KBM-7 (cell line): ENCODE measurements around the gene HHAT.
"Not testable (repeated sequence)": the region's sequence is repeated elsewhere in the genome, so short reads cannot be mapped to it uniquely, and the experiment has no call there.

Experiments
- DNase-seq: peaks from one replicate; pipeline ENCODE4 v3.0.0-alpha.2; 2015
- in situ Hi-C: fragments of 300-500 bp; cut with MboI; formaldehyde crosslinking; loops from 2 replicates; pipeline ENCODE4 v1.14.3; 2020; ENCODE audit warnings: low sequenced_read_pairs, low pct_unique_long_range_greater_than_20kb, mixed read lengths

Gene HHAT

DNA sequence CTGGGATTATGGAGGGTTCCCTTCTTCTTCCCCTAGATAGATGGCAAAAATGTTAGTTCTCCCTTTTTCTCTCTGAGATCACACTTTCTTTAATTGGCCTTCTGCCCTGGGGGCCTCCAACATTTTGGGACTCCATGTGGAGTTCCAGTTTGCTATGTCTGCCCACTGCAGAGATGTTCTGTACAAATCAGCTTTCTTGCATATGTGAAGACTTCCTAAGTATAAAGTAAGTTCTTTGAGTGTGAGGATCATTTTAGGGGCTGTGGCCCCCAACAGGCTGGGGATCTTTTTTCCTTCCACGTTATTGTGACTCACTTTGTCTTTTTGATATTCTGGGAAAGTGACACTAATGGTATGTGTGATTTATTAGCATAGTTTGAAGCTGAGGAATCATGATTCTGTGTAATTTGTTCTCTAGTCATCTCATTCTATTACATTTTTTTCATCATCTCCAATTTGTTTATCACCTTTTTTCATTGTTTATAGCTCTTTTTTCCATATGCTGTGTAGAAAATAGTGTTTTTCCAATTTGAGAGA, 48.2 kb downstream of the HHAT start:
- in situ Hi-C loops = no loop called here
- no peak for DNase-seq

DNA sequence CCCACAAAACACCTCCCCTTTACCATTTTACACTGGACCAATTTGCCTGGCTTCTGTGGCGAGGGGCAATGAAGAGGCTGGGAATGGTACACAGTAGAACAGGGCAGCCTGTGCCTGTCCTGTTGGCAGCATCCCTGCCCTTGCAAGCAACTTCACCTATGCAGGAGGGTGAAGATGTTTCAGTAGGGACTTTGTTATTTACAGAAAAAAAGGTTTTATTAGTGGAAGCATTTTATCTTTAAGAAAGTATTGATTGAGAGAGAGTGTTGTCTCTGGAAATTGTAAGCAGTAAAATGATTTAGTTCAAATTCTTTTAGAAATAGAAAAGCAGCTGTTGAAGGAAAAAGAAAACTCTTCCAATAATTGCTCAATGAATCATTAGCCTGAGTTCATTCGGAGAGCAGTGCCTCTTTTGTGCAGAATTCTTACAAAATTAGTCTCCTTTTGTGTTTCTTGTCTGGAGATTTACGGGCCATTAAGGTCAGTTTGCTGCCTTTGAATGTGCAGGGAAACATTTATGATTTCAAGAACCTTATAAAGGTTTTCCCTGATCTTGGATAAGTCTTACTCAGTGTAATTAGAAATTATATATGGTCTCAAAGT, 49.1 kb downstream of the HHAT start:
- no peak for DNase-seq
- in situ Hi-C loops = no loop called here

DNA sequence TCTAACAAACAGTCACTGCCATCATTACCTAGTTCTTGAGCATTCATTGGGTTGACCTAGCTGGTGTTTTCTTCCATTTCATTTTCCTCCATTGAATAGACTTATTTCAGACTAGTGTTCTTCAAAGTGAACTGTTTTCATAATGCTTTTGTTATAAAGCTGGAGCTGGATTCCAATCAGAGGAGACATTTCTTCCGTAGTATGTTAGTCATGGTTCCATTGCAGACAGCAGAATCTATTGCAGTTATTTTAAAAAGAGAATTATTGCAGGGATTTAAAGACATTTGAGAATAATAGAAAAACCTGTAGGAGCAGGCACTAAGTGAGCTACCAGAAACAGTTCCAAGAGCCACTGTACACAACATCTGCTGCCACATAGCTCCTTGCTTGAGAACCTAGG, 50.0 kb downstream of the HHAT start:
- no peak for DNase-seq
- in situ Hi-C loops = no loop called here

DNA sequence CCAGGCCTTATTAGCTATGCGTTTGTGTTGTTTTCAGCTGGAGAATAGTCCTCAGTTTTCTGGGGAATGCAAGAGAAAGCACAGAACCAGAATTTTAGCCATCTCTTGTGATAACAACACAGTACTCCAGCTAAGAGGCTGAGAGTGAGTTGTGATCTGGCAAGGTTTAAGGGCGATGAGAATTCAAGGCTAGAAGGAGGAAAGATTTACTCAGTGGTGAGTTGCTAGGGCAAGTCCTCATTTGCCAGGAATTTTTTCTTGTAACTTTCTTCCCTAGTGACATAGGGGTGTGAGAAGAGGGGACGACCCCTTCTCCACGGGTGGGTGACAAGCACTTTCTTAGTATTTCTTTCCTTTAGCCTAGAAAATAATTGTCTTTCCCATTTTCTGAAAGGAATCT, 53.2 kb downstream of the HHAT start:
- in situ Hi-C loops = no loop called here
- no peak for DNase-seq

DNA sequence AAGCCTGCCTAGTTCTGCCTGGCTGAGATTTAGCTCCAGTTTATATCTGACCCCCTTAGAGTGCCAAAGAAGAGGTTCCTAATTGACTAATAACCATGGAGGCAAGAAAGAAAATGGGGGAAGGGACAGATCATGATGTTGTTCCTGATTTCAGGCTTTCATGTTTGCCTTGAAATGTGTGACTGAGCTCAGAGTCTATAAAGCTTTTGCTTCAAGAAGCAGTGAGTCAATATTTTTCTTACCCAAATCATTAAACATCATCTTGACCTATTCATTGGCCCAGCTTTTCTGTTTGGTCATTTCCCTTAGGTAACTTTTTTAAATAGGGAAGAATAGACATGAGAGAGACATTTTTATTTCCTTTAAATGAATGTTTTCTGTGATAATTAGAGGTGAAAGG, 55.9 kb downstream of the HHAT start:
- DNase-seq = no peak
- in situ Hi-C loops = no loop called here

DNA sequence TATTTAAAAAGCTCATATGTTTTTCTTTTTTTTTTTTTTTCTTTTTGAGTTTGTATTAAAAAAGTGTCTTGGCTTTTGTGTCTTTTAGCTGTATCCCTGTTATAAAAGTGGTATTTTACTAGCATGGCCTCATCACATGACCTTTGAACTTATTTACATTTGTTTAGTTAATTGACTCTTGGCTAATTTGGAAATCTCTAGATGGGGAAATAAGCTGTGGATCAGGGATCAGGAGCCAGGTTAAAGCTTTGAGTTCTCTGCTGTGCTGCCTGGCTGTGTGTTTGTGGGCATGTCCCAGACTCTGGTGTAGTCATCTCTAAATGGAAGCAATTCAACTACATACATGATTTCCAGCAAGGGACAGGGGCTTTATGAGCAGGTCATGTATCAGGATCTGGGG, 56.5 kb downstream of the HHAT start:
- in situ Hi-C loops = no loop called here
- no peak for DNase-seq

DNA sequence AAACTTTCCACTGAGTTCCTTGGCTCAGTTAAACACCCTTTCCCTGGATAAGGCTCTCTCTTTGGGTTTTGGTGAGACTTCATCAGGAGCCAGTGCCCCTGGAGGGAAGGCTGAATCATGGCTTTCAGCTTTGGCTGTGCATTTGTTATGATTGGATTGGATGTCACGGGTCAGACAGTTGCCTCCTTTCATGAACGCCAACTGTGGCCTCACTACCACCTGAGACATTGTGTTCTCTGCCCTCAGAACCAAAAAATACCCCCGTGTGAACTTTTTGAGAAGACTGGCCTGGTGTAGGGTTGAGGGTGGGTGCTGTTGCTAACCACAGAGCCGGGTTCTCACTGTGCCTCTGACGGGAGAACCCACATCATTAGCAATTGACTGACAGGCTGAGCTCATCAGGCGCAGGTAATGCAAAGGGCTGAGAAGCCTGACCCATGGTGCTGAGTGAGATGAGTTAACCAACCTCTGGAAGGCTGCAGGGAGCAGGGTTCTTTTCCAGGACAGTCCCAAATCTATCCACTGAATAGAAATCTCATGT, 65.6 kb downstream of the HHAT start:
- DNase-seq = no peak
- in situ Hi-C loops = no loop called here

DNA sequence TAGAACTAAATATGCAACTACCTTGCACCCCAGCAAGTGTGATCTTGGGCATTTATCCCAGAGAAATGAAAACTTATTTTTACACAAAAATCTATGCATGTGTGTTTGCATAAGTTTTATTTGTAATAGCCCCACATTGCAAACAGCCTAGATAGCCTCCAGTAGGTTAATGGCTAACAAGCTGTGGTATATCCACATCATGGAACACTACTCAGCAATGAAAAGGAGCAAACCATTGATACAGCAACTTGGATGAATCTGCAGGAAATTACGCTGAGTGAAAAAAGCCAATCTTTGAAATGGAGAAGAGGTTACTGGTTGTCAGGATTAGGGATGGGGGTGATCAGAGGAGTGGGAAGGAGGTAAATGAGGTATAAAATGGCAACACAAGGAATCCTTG, 67.8 kb downstream of the HHAT start:
- no peak for DNase-seq
- in situ Hi-C loops = no loop called here

DNA sequence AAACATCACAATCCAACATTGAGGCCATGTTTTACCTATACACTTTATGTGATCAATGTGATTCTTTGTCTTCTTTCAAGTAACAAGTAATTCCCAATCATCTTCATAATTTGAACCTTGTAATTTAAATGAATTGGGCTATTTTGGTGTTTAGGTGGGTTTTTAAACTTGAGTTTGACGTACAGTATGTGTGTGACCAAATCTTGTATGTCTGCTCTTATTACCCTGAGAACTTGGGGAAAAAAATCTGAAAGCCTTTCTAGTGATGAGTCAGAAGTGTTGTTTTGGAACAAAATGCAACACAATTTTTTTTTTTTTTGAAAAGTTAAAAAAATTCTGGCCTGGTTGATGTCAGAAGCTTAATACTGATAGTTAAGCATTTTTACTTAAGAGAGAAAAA, 68.5 kb downstream of the HHAT start:
- in situ Hi-C loops = no loop called here

DNA sequence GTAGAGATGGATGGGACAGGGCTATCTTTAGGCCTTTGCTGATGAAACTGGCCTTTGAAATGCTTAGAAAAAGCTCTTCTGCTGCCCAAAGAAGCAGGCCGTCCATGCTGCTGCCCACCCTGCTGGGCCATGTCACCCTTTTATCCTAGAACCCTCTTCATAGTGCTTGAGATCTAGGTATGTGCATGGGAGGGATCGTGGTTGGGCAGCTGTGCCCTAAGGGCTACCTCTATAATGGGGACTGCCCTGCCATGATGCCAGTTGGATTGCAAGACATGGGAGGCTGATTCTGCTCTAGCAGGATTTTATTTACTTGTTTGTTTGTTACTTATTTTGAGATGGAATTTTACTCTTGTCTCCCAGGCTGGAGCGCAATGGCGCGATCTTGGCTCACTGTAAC, 69.0 kb downstream of the HHAT start:
- in situ Hi-C loops = no loop called here

More for the DNA sequence above, 68.5 kb downstream of the HHAT start:
- DNase-seq = no peak

DNA sequence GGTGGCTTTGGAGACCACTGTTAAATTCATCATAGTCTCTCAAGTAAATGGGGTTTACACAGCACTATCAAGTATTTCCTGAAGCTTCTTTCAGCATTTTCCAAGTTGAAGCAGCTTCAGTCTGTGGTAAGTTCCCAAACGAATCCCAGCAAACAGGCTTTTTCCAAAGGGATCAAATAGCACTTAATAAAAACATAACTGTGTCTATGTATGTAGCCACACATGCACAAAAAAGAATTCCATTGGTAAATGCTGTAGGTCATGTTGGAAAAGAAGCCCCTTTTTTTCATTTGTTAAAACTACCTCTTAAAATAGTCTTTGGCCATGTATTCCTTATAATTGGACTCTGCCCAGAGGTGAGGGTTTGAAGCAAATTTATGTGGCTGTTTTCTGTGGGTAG, 69.8 kb downstream of the HHAT start:
- DNase-seq = no peak
- in situ Hi-C loops = no loop called here

More for the DNA sequence above, 69.0 kb downstream of the HHAT start:
- DNase-seq = no peak

DNA sequence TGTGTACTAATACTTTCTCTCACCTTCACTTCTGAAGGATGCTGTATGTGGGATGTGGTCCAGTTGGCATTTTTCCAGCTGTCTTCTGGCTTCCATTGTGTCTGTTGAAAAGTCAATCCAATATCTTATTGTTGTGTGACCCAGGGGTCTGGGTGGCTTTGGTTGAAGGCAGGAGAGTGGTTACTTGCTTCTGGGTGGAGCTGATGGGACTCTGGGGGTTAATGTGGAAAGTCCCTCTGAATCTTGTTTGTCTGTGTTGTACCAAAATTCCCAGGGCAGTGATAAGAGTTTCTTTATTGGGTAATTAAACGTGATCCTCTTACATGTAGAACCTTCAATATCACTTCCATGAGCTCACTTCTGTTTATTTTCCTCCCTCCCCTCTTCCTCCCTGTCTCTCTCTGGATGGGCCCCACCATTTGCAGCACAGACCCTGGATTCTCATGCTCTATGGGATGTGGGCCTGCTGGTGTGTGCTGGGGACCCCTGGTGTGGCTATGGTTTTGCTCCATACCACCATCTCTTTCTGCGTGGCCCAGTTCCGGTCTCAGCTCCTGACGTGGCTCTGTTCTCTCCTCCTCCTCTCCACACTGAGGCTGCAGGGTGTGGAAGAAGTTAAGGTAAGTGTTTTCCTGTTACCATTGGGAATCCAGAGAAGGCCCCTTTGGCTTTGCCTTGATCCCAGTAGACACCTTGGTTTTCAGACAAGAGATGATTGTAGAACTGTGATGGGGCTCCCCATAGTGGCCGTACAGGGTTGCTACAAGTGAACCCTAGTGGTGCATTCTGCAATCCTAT, 71.5 kb downstream of the HHAT start:
- DNase-seq = peak; percentile 50
- in situ Hi-C loops = loop anchor here (25.0 kb wide), 2 partner anchors 263 to 737 kb away; partner anchors contain the start of gene KCNH1

DNA sequence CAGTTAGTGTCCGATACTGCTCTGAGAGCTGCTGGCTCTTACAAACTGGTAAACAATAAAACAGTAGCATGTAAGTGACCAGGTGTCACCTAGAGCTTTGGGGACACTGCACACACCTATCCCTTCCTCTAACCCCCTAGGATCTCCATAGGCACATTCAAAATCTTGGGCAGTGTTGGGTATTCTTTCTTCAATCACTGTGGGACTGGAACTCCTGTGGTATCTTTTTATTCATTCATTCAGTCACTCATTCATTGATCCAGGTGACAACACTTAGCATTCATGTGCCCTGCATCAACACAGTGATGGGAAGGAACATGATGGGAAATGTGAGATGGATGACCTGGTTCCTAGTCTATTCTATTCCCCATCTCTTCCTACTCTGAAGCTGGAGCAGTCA, 73.9 kb downstream of the HHAT start:
- no peak for DNase-seq
- in situ Hi-C loops = loop anchor here (25.0 kb wide), 2 partner anchors 265 to 735 kb away; partner anchors contain the start of gene KCNH1

DNA sequence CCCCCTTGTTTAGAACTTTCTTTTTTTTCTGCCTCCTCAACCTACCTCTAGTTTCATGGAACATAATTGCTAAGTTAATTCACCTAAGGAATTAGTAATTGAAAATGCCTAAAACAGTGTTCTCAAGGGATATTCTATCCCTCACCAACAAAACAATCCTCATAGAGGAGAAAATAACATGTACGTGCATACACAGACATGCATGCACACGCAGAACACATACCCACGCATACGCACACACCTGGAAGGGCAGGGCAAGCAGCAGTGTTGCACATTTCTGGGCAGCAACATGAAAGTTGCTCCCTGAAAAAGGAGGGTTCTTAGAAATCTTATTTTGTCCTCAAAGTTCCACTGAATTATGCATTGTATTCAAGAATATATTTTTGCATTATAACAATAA, 76.6 kb downstream of the HHAT start:
- DNase-seq = no peak
- in situ Hi-C loops = loop anchor here (25.0 kb wide), 2 partner anchors 268 to 732 kb away; partner anchors contain the start of gene KCNH1

DNA sequence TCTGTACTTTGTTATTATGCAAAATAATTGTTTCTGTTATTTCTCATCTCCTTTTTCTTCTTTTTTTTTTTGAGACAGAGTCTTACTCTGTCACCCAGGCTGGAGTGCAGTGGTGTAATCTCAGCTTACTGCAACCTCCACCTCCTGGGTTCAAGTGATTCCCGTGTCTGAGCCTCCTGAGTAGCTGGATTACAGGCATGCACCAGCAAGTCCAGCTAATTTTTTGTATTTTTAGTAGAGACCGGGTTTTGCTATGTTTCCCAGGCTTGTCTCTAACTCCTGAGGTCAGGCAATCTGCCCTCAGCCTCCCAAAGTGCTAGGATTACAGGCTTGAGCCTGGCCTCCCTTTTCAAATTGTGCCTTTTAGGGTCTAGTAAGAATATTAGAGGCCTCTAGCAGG, 77.6 kb downstream of the HHAT start:
- in situ Hi-C loops = loop anchor here (25.0 kb wide), 2 partner anchors 269 to 731 kb away; partner anchors contain the start of gene KCNH1
- DNase-seq = not testable (repeated sequence)

DNA sequence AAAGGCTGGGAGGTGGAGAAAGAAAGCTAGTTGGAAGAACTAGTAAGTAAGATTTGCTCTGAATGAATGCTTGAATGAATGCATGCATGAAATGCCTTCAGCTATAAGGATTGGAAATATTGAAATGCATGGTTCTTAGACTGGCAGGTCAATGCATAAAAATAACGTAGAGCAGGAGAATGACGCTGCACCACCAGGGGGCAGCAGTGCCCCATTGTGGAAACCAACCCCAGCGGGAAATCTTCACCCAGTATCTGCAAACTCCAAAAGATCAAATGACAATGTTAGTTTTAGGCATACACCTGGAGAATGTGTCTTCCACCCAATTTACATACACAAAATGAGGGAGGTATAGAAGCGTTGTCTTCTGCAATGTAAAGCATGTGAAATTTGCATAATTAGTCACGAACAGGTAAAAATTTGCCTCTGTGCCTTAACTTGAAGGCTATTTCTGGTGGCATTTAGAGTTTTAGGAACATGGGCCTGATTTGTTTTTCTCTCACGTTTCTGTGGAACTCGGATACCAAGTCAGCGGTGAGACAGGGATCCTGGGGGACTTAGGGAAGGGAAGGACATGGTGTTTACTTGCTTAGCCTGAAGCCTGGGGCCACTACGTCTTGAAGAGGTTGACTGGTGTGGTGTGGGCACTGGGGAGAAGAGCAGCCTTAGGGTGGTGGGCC, 78.6 kb downstream of the HHAT start:
- DNase-seq = peak; percentile 82
- in situ Hi-C loops = loop anchor here (25.0 kb wide), 2 partner anchors 270 to 730 kb away; partner anchors contain the start of gene KCNH1

DNA sequence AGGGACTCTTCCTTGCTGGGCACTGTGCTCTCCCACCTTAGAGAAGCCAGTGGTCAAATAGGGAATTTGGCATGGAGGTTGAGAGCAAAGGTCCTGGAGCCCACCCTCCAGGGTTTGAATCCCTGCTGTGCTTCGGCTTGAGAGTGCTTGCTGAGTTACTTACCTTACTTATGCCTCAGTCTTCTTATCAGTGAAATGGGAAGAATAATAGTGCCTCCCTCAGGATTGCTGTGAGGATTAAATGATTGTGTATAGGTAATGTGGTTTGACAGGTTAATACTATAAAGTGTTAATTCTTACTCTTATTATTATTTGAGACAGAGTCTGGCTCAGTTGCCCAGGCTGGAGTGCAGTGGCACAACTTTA, 79.2 kb downstream of the HHAT start:
- in situ Hi-C loops = loop anchor here (25.0 kb wide), 2 partner anchors 271 to 729 kb away; partner anchors contain the start of gene KCNH1
- no peak for DNase-seq

DNA sequence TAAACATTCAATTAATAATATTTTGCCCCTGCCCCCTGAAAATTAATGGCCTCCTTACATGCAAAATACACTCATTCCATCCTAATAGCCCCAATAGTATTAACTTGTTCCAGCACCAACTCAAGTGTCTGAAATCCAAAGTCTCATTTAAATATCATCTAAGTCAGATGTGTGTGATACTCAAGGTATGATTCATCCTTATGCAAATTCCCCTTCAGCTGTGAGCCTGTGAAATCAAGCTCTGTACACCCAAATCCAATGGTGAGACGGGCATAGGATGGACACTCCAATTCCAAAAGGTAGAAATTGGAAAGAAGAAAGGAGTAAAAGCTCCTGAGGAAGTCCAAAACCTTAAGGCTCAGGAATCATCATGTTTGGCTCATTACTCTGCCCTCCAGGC, 83.5 kb downstream of the HHAT start:
- in situ Hi-C loops = loop anchor here (25.0 kb wide), 2 partner anchors 275 to 725 kb away; partner anchors contain the start of gene KCNH1
- no peak for DNase-seq

DNA sequence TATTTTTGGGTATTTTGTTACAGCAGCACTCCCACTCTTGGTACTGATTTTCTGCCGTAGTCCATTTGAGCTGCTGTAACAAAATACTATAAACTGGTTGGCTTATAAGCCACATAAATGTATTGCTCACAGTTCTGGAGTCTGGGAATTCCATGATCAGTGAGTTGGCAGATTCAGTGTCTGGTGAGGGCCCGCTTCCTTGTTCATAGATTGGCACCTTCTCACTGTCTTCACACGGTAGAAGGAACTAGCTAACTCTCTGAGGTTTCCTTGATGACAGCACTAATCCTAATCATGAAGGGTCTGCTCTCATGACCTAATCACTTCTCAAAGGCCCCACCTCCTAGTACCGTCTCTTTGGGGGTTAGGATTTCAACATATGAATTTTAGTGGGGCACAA, 85.2 kb downstream of the HHAT start:
- no peak for DNase-seq
- in situ Hi-C loops = loop anchor here (25.0 kb wide), 2 partner anchors 277 to 723 kb away; partner anchors contain the start of gene KCNH1
